GM10266 (cell line): ENCODE data around the gene ROBO4.

ENCODE experiments used
- DNase-seq: peaks from one replicate; pipeline ENCODE4 v3.0.0; 2012; ENCODE audit errors: extremely low spot score
- CTCF ChIP-seq: IDR thresholded peaks from 2 replicates; pipeline ENCODE4 v1.5.1; 2012; ENCODE audit warnings: mild to moderate bottlenecking, low read depth; ENCODE audit not compliant: control insufficient read depth, insufficient read depth; ENCODE audit errors: missing control alignments

Gene ROBO4

DNA sequence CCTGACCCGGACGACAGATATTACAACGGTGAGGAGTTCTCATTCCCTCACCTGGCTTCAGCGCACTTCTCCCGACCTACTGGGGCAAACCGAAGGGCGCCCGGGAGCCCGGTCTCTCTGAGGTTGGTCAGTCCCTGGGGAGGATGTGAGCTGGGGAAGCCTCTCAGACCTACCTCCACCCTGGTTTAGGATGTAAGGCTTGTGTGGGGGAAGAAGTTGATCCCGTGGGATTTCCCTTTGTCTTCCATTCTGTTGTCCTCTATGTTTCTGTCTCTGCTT lies 20.1 kb downstream of the ROBO4 start:
- DNase-seq, result no peak
- no peak for TF ChIP-seq CTCF

DNA sequence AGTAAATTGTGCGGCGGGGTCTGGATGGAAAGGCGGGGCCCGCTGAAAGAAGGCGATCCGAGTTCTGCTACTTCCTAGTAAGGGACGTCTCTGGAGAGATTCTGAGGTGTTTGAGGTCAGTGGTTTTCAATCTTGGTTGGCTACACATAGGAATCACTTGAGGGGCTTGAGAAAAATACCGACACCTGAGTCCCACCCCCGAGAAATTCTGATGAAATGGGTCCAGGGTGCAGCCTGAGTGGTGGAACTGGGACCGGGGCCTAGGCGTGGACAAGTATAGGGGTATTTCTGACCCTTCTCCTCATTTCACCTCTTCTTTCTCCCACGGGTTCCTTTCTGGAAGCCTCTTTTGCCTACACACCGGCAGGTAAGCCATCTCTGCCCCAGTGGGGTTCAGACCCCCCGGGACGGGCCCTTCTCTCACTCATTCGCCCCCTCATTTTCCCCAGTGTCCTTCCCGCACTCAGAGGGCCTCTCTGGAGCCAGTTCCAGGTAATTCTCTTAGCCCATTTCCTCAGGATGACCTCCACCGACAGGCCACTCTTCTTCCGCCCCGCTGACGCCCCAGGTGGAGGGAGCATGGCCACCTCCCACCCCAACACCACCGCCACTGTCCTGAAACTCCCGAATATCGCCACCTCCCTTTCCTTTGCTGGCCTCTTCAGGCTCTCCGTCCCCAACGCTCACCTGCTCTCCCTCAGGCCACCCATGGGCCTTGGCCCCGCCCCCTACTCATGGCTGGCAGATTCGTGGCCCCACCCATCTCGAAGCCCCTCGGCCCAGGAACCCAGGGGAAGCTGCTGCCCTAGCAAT lies 20.6 kb downstream of the ROBO4 start:
- TF ChIP-seq CTCF, result no peak
- no peak for DNase-seq

DNA sequence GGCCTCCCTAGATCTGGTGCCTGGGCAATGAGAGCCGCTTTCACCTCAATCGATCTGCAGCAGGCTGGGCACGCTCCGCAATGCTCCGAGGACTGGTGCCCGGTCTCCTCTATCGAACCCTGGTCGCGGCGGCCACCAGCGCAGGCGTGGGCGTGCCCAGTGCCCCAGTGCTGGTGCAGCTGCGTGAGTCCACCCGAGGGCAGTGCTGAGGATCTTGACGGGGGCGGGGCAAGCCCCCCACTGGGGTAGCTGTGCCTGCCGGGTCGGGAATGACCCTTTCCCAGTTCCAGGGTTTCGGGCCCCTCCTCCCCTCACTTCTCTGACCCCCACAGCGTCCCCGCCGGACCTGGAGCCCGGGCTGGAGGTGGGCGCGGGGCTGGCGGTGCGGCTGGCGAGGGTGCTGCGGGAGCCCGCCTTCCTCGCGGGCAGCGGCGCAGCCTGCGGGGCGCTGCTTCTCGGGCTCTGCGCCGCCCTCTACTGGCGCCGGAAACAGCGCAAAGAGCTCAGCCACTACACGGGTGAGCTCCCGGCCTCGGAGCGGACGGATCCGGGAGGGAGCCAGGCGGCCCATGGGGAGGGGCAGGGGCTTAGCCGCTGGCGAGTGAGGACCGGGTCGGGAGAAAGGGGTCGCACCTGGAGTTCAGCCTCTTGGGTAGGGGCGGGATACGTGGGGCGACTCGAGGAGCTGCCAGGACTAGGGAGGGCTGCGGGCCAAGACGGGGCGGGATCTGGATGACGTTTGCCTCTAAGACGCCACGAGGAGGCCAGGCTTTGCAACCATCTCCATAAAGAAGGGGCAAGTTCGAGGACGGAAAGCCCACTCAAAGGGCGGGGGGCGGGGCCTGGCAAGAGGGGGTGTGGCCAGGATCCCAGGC lies 21.5 kb downstream of the ROBO4 start:
- peak; percentile 90 for DNase-seq
- TF ChIP-seq CTCF, result peak; percentile 87

GRCh38 chr11:124875401-124875800 lies 22.3 kb downstream of the ROBO4 start:
- DNase-seq, result no peak
- no peak for TF ChIP-seq CTCF

- no peak for DNase-seq
- TF ChIP-seq CTCF, result no peak
Measured at GRCh38 chr11:124874571-124875255, 23.0 kb downstream of the ROBO4 start.

DNA sequence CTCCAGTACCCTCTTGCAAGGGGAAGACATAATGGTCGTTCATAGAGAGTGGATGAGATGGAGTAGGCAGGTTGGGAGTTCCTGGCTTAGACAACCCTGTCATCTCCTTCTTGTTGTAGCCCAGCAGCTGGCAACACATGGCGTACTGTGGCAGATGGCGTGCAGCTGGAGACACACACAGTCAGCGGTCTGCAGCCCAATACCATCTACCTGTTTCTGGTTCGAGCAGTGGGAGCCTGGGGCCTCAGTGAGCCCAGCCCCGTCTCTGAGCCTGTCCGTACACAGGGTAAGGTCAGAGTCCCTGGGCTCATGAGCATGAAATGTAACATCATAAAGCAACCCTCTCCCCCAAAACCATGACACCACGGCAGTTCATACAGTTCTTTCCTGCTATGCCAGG lies 23.7 kb downstream of the ROBO4 start:
- TF ChIP-seq CTCF, result no peak
- no peak for DNase-seq
